HepG2 (cell line): ENCODE results near the gene CCR5AS.

Source experiments
- DZIP1 ChIP-seq: sonication (generic); formaldehyde crosslinking; IDR thresholded peaks from 2 replicates; pipeline ENCODE4 v1.5.0; 2020; ENCODE audit warnings: mild to moderate bottlenecking, missing genetic modification reagents
- POLR2A ChIP-seq, 2 experiments: IDR thresholded peaks; 2 replicates each; pipeline ENCODE4 v1.6.1; 2011; ENCODE audit warnings: low read depth in 2 of 2, low read length in 2 of 2, mild to moderate bottlenecking in 1 of 2, moderate library complexity in 1 of 2; ENCODE audit not compliant: insufficient read depth in 1 of 2
- REST ChIP-seq, 2 experiments: IDR thresholded peaks; 2 replicates each; pipeline ENCODE4 v1.6.1; 2011 to 2012; ENCODE audit warnings: low read length in 2 of 2, borderline replicate concordance in 1 of 2, low read depth in 1 of 2, mild to moderate bottlenecking in 1 of 2, moderate library complexity in 1 of 2
- ZSCAN21 ChIP-seq: sonication (generic); formaldehyde crosslinking; IDR thresholded peaks from 2 replicates; pipeline ENCODE4 v1.8.0; 2022; ENCODE audit warnings: mild to moderate bottlenecking, missing genetic modification reagents, moderate library complexity, borderline replicate concordance

- TF ChIP-seq DZIP1 (CRISPR knock-in tag) (no peak), ZSCAN21 (CRISPR knock-in tag) (no peak), POLR2A (IDR thresholded peaks at IDR 0.05; ENCODE audit: insufficient read depth in 1 of 2, low read depth in 2 of 2, low read length in 2 of 2) (no peak), REST (IDR thresholded peaks at IDR 0.05; ENCODE audit: borderline replicate concordance in 1 of 2, low read depth in 1 of 2, low read length in 2 of 2) (no peak)
Observed at GRCh38 chr3:46353090-46353489, 53.8 kb downstream of the CCR5AS start.
